ENCODE results near the gene OR6C6.
"Not testable (repeated sequence)": the region's sequence is repeated elsewhere in the genome, so short reads cannot be mapped to it uniquely, and the experiment has no call there.

The OR6C6 gene

GRCh38 chr12:55296469-55296868, at the start of gene OR6C6:
TSS of gene OR6C6 (minus strand) at chr12:55296569. CDS start at chr12:55295232, 1,337 bp downstream.
- Histone ChIP-seq H3K36me3 (ENCODE audit: control insufficient read depth in 5 of 5, insufficient read depth in 5 of 5, low read length in 5 of 5) (no peaks in the 10 kb centered on the region), H3K9me3 (ENCODE audit: control insufficient read depth in 5 of 5, low read length in 5 of 5) (no peaks in the 10 kb centered on the region), H3K27ac (ENCODE audit: low read depth, low read length) (no peak within 1 kb of the TSS), H3K27me3 (ENCODE audit: control insufficient read depth in 5 of 5, insufficient read depth in 4 of 5, low read length in 5 of 5) (peaks cover 0 to 7% (median 0%) of the 10 kb centered on the region in 5 donors), H3K4me3 (ENCODE audit: low read depth in 1 of 5, low read length in 5 of 5) (no peak within 1 kb of the TSS), H3K9ac (ENCODE audit: low read length in 5 of 5) (no peak within 1 kb of the TSS), H3K4me1 (ENCODE audit: control insufficient read depth in 5 of 5, insufficient read depth in 5 of 5, low read length in 5 of 5) (no peaks in the 10 kb centered on the region)

- H3K4me3 ChIP-seq (ENCODE audit: low read depth in 1 of 5, low read length in 5 of 5): no peak overlapping the region
- no peak overlapping the region for H3K9ac ChIP-seq (ENCODE audit: low read length in 5 of 5)
- no peaks in the 10 kb centered on the region for H3K9me3 ChIP-seq (ENCODE audit: control insufficient read depth in 5 of 5, low read length in 5 of 5)
- no peaks in the 10 kb centered on the region for H3K27me3 ChIP-seq (ENCODE audit: control insufficient read depth in 5 of 5, insufficient read depth in 4 of 5, low read length in 5 of 5)
- H3K36me3 ChIP-seq (ENCODE audit: control insufficient read depth in 5 of 5, insufficient read depth in 5 of 5, low read length in 5 of 5): no peaks in the 10 kb centered on the region
- H3K27ac ChIP-seq (ENCODE audit: low read depth, low read length): no peak overlapping the region
- H3K4me1 ChIP-seq (ENCODE audit: control insufficient read depth in 5 of 5, insufficient read depth in 5 of 5, low read length in 5 of 5): no peaks in the 10 kb centered on the region
Observed at GRCh38 chr12:55336002-55336401, 39.6 kb upstream of the OR6C6 start.

- no peaks in the 10 kb centered on the region for H3K4me1 ChIP-seq (ENCODE audit: control insufficient read depth in 5 of 5, insufficient read depth in 5 of 5, low read length in 5 of 5)
- no peaks in the 10 kb centered on the region for H3K36me3 ChIP-seq (ENCODE audit: control insufficient read depth in 5 of 5, insufficient read depth in 5 of 5, low read length in 5 of 5)
- no peak within 1 kb of the TSS for H3K9ac ChIP-seq (ENCODE audit: low read length in 5 of 5)
- H3K27me3 ChIP-seq (ENCODE audit: control insufficient read depth in 5 of 5, insufficient read depth in 4 of 5, low read length in 5 of 5): no peaks in the 10 kb centered on the region
- H3K27ac ChIP-seq (ENCODE audit: low read depth, low read length): no peak within 1 kb of the TSS
- H3K4me3 ChIP-seq (ENCODE audit: low read depth in 1 of 5, low read length in 5 of 5): no peak within 1 kb of the TSS
- no peaks in the 10 kb centered on the region for H3K9me3 ChIP-seq (ENCODE audit: control insufficient read depth in 5 of 5, low read length in 5 of 5)
Observed at GRCh38 chr12:55330446-55330845, 34.1 kb upstream of the OR6C6 start, which contains the start of gene OR6C3. TSS of gene OR6C3 (plus strand) at chr12:55330746. CDS start at chr12:55331701, 955 bp downstream.

GRCh38 chr12:55325801-55326200, 29.4 kb upstream of the OR6C6 start:
- H3K4me1 ChIP-seq (ENCODE audit: control insufficient read depth in 5 of 5, insufficient read depth in 5 of 5, low read length in 5 of 5); H3K27ac ChIP-seq (ENCODE audit: low read depth, low read length); H3K9ac ChIP-seq (ENCODE audit: low read length in 5 of 5); H3K9me3 ChIP-seq (ENCODE audit: control insufficient read depth in 5 of 5, low read length in 5 of 5); H3K27me3 ChIP-seq (ENCODE audit: control insufficient read depth in 5 of 5, insufficient read depth in 4 of 5, low read length in 5 of 5); H3K36me3 ChIP-seq (ENCODE audit: control insufficient read depth in 5 of 5, insufficient read depth in 5 of 5, low read length in 5 of 5); H3K4me3 ChIP-seq (ENCODE audit: low read depth in 1 of 5, low read length in 5 of 5): not testable (repeated sequence)

GRCh38 chr12:55320201-55320600, 23.8 kb upstream of the OR6C6 start:
- Histone ChIP-seq H3K27ac (ENCODE audit: low read depth, low read length) (no peak overlapping the region), H3K9ac (ENCODE audit: low read length in 5 of 5) (no peak overlapping the region), H3K36me3 (ENCODE audit: control insufficient read depth in 5 of 5, insufficient read depth in 5 of 5, low read length in 5 of 5) (no peaks in the 10 kb centered on the region), H3K4me1 (ENCODE audit: control insufficient read depth in 5 of 5, insufficient read depth in 5 of 5, low read length in 5 of 5) (no peaks in the 10 kb centered on the region), H3K4me3 (ENCODE audit: low read depth in 1 of 5, low read length in 5 of 5) (no peak overlapping the region), H3K27me3 (ENCODE audit: control insufficient read depth in 5 of 5, insufficient read depth in 4 of 5, low read length in 5 of 5) (no peaks in the 10 kb centered on the region), H3K9me3 (ENCODE audit: control insufficient read depth in 5 of 5, low read length in 5 of 5) (no peaks in the 10 kb centered on the region)

GRCh38 chr12:55314043-55314442, 17.7 kb upstream of the OR6C6 start, which contains the start of gene OR6C1:
TSS of gene OR6C1 (plus strand) at chr12:55314343. CDS start at chr12:55320600, 6,257 bp downstream.
- Histone ChIP-seq H3K36me3 (ENCODE audit: control insufficient read depth in 5 of 5, insufficient read depth in 5 of 5, low read length in 5 of 5) (no peaks in the 10 kb centered on the region), H3K4me3 (ENCODE audit: low read depth in 1 of 5, low read length in 5 of 5) (no peak within 1 kb of the TSS), H3K9ac (ENCODE audit: low read length in 5 of 5) (no peak within 1 kb of the TSS), H3K27me3 (ENCODE audit: control insufficient read depth in 5 of 5, insufficient read depth in 4 of 5, low read length in 5 of 5) (no peaks in the 10 kb centered on the region), H3K27ac (ENCODE audit: low read depth, low read length) (no peak within 1 kb of the TSS), H3K9me3 (ENCODE audit: control insufficient read depth in 5 of 5, low read length in 5 of 5) (no peaks in the 10 kb centered on the region), H3K4me1 (ENCODE audit: control insufficient read depth in 5 of 5, insufficient read depth in 5 of 5, low read length in 5 of 5) (no peaks in the 10 kb centered on the region)

- Histone ChIP-seq H3K36me3 (ENCODE audit: control insufficient read depth in 5 of 5, insufficient read depth in 5 of 5, low read length in 5 of 5) (no peaks in the 10 kb centered on the region), H3K4me3 (ENCODE audit: low read depth in 1 of 5, low read length in 5 of 5) (no peak overlapping the region), H3K9me3 (ENCODE audit: control insufficient read depth in 5 of 5, low read length in 5 of 5) (no peaks in the 10 kb centered on the region), H3K27me3 (ENCODE audit: control insufficient read depth in 5 of 5, insufficient read depth in 4 of 5, low read length in 5 of 5) (peaks cover 0 to 3% (median 0%) of the 10 kb centered on the region in 5 donors), H3K27ac (ENCODE audit: low read depth, low read length) (no peak overlapping the region), H3K4me1 (ENCODE audit: control insufficient read depth in 5 of 5, insufficient read depth in 5 of 5, low read length in 5 of 5) (no peaks in the 10 kb centered on the region), H3K9ac (ENCODE audit: low read length in 5 of 5) (no peak overlapping the region)
Observed at GRCh38 chr12:55289999-55290398, 6.4 kb downstream of the OR6C6 start.

- no peaks in the 10 kb centered on the region for H3K27me3 ChIP-seq (ENCODE audit: control insufficient read depth in 5 of 5, insufficient read depth in 4 of 5, low read length in 5 of 5)
- H3K9me3 ChIP-seq (ENCODE audit: control insufficient read depth in 5 of 5, low read length in 5 of 5): no peaks in the 10 kb centered on the region
- no peak overlapping the region for H3K9ac ChIP-seq (ENCODE audit: low read length in 5 of 5)
- no peaks in the 10 kb centered on the region for H3K4me1 ChIP-seq (ENCODE audit: control insufficient read depth in 5 of 5, insufficient read depth in 5 of 5, low read length in 5 of 5)
- H3K27ac ChIP-seq (ENCODE audit: low read depth, low read length): no peak overlapping the region
- no peak overlapping the region for H3K4me3 ChIP-seq (ENCODE audit: low read depth in 1 of 5, low read length in 5 of 5)
- no peaks in the 10 kb centered on the region for H3K36me3 ChIP-seq (ENCODE audit: control insufficient read depth in 5 of 5, insufficient read depth in 5 of 5, low read length in 5 of 5)
Observed at GRCh38 chr12:55280991-55281390, 15.4 kb downstream of the OR6C6 start.

GRCh38 chr12:55258303-55258702, 38.1 kb downstream of the OR6C6 start:
- no peaks in the 10 kb centered on the region for H3K4me1 ChIP-seq (ENCODE audit: control insufficient read depth in 5 of 5, insufficient read depth in 5 of 5, low read length in 5 of 5)
- H3K9ac ChIP-seq (ENCODE audit: low read length in 5 of 5): no peak overlapping the region
- no peak overlapping the region for H3K27ac ChIP-seq (ENCODE audit: low read depth, low read length)
- no peaks in the 10 kb centered on the region for H3K36me3 ChIP-seq (ENCODE audit: control insufficient read depth in 5 of 5, insufficient read depth in 5 of 5, low read length in 5 of 5)
- no peaks in the 10 kb centered on the region for H3K27me3 ChIP-seq (ENCODE audit: control insufficient read depth in 5 of 5, insufficient read depth in 4 of 5, low read length in 5 of 5)
- no peaks in the 10 kb centered on the region for H3K9me3 ChIP-seq (ENCODE audit: control insufficient read depth in 5 of 5, low read length in 5 of 5)
- H3K4me3 ChIP-seq (ENCODE audit: low read depth in 1 of 5, low read length in 5 of 5): no peak overlapping the region

- H3K27ac ChIP-seq (ENCODE audit: low read depth, low read length): no peak overlapping the region
- H3K36me3 ChIP-seq (ENCODE audit: control insufficient read depth in 5 of 5, insufficient read depth in 5 of 5, low read length in 5 of 5): no peaks in the 10 kb centered on the region
- no peaks in the 10 kb centered on the region for H3K27me3 ChIP-seq (ENCODE audit: control insufficient read depth in 5 of 5, insufficient read depth in 4 of 5, low read length in 5 of 5)
- H3K4me1 ChIP-seq (ENCODE audit: control insufficient read depth in 5 of 5, insufficient read depth in 5 of 5, low read length in 5 of 5): no peaks in the 10 kb centered on the region
- no peak overlapping the region for H3K9ac ChIP-seq (ENCODE audit: low read length in 5 of 5)
- no peak overlapping the region for H3K4me3 ChIP-seq (ENCODE audit: low read depth in 1 of 5, low read length in 5 of 5)
- no peaks in the 10 kb centered on the region for H3K9me3 ChIP-seq (ENCODE audit: control insufficient read depth in 5 of 5, low read length in 5 of 5)
Observed at GRCh38 chr12:55256831-55257230, 39.5 kb downstream of the OR6C6 start.

GRCh38 chr12:55253281-55253680, 43.1 kb downstream of the OR6C6 start:
- no peaks in the 10 kb centered on the region for H3K36me3 ChIP-seq (ENCODE audit: control insufficient read depth in 5 of 5, insufficient read depth in 5 of 5, low read length in 5 of 5)
- H3K4me1 ChIP-seq (ENCODE audit: control insufficient read depth in 5 of 5, insufficient read depth in 5 of 5, low read length in 5 of 5): no peaks in the 10 kb centered on the region
- H3K27me3 ChIP-seq (ENCODE audit: control insufficient read depth in 5 of 5, insufficient read depth in 4 of 5, low read length in 5 of 5): no peaks in the 10 kb centered on the region
- no peaks in the 10 kb centered on the region for H3K9me3 ChIP-seq (ENCODE audit: control insufficient read depth in 5 of 5, low read length in 5 of 5)
- no peak overlapping the region for H3K27ac ChIP-seq (ENCODE audit: low read depth, low read length)
- H3K9ac ChIP-seq (ENCODE audit: low read length in 5 of 5): no peak overlapping the region
- no peak overlapping the region for H3K4me3 ChIP-seq (ENCODE audit: low read depth in 1 of 5, low read length in 5 of 5)
